Loucy (cell line): ENCODE data around the gene PKDREJ.

Source experiments
- CTCF ChIP-seq: fragments of 200-600 bp; sonication (generic); conservative IDR thresholded peaks from 2 replicates; pipeline ENCODE4 v1.5.1; 2014; ENCODE audit warnings: mild to moderate bottlenecking, antibody characterized with exemption, low read length
- EZH2phosphoT487 ChIP-seq: fragments of 200-600 bp; IDR thresholded peaks from 2 replicates; pipeline ENCODE4 v1.6.1; 2018; ENCODE audit warnings: antibody characterized with exemption, mild to moderate bottlenecking, moderate library complexity, borderline replicate concordance

DNA sequence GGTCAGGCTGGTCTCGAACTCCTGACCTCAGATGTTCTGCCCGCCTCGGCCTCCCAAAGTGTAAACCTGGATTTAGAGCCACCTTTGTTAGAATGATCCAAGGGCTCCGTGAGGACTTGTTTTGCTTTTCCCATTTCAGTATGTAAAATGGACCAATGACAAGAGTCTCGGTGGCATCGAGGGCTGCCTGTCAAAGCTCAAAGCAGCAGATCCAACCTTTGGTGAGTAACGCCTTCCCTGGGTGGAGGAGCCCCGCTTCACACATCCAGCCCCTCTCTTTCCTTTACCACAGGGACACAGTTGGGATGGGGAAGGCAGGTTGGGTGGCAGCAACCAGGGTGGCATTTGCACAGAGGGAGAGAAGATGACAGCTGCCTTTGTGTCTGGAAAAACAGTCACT is 9.1 kb upstream of the PKDREJ start:
- TF ChIP-seq CTCF: no peak
- no peak for TF ChIP-seq EZH2phosphoT487
